SK-N-SH treated with all-trans-retinoic acid at 6 μM for 48 hours (cell line): ENCODE measurements around the gene MLIP.
"Not testable (repeated sequence)": the region's sequence is repeated elsewhere in the genome, so short reads cannot be mapped to it uniquely, and the experiment has no call there.

Experiments used
- ATAC-seq: fragments of 200-7000 bp; cut with Tn5 transposase; 3 replicates; pipeline ENCODE4 v1.9.1; 2020; ENCODE audit warnings: mild to moderate bottlenecking, moderate library complexity
- ARNTL ChIP-seq: fragments of 450-650 bp; formaldehyde crosslinking; IDR thresholded peaks from 2 replicates; pipeline ENCODE4 v1.5.0; 2020; ENCODE audit warnings: low read depth, mild to moderate bottlenecking, moderate library complexity, borderline replicate concordance
- BACH2 ChIP-seq: fragments of 250-450 bp; sonication (Bioruptor Pico); IDR thresholded peaks from 2 replicates; pipeline ENCODE4 v1.9.0; 2021; ENCODE audit warnings: mild to moderate bottlenecking, borderline replicate concordance
- CSDC2 ChIP-seq: fragments of 250-450 bp; sonication (Bioruptor Pico); IDR thresholded peaks from 2 replicates; pipeline ENCODE4 v1.5.0; 2020; ENCODE audit warnings: mild to moderate bottlenecking, moderate library complexity
- ESRRG ChIP-seq: fragments of 250-450 bp; sonication (Bioruptor Pico); IDR thresholded peaks from 2 replicates; pipeline ENCODE4 v1.6.1; 2021; ENCODE audit warnings: mild to moderate bottlenecking
- GLIS3 ChIP-seq: fragments of 250-450 bp; sonication (Bioruptor Pico); IDR thresholded peaks from 2 replicates; pipeline ENCODE4 v1.5.0; 2020; ENCODE audit warnings: mild to moderate bottlenecking, moderate library complexity
- ISL1 ChIP-seq: fragments of 250-450 bp; sonication (Bioruptor Pico); IDR thresholded peaks from 2 replicates; pipeline ENCODE4 v2.1.2; 2022; ENCODE audit warnings: mild to moderate bottlenecking, moderate library complexity
- OSR1 ChIP-seq: fragments of 250-450 bp; sonication (Bioruptor Pico); IDR thresholded peaks from 2 replicates; pipeline ENCODE4 v1.8.0; 2022; ENCODE audit warnings: moderate library complexity, mild to moderate bottlenecking, inconsistent platforms
- PPARA ChIP-seq: fragments of 250-450 bp; sonication (Bioruptor Pico); IDR thresholded peaks from 2 replicates; pipeline ENCODE4 v1.5.0; 2020; ENCODE audit warnings: mild to moderate bottlenecking, borderline replicate concordance
- RARB ChIP-seq: fragments of 250-450 bp; sonication (Bioruptor Pico); IDR thresholded peaks from 2 replicates; pipeline ENCODE4 v1.8.0; 2021; ENCODE audit warnings: mild to moderate bottlenecking, moderate library complexity
- SNAI2 ChIP-seq: fragments of 250-450 bp; sonication (Bioruptor Pico); IDR thresholded peaks from 2 replicates; pipeline ENCODE4 v1.5.0; 2020; ENCODE audit warnings: mild to moderate bottlenecking, moderate library complexity
- TOX ChIP-seq: fragments of 250-450 bp; sonication (Bioruptor Pico); IDR thresholded peaks from 2 replicates; pipeline ENCODE4 v1.8.0; 2021; ENCODE audit warnings: mild to moderate bottlenecking, moderate library complexity, borderline replicate concordance
- ZC3H10 ChIP-seq: fragments of 250-450 bp; sonication (Bioruptor Pico); IDR thresholded peaks from 2 replicates; pipeline ENCODE4 v1.5.1; 2021; ENCODE audit warnings: mild to moderate bottlenecking, moderate library complexity
- ZFP3 ChIP-seq: fragments of 250-450 bp; sonication (Bioruptor Pico); IDR thresholded peaks from 2 replicates; pipeline ENCODE4 v1.5.0; 2020; ENCODE audit warnings: mild to moderate bottlenecking, moderate library complexity
- ZFP30 ChIP-seq: fragments of 450-650 bp; formaldehyde crosslinking; IDR thresholded peaks from 2 replicates; pipeline ENCODE4 v1.5.0; 2022; ENCODE audit warnings: mild to moderate bottlenecking, moderate library complexity
- ZNF565 ChIP-seq: fragments of 450-650 bp; formaldehyde crosslinking; conservative IDR thresholded peaks from 2 replicates; pipeline ENCODE4 v1.5.0; 2020; ENCODE audit warnings: low read depth, mild to moderate bottlenecking, moderate library complexity
- ZNF70 ChIP-seq: fragments of 450-650 bp; formaldehyde crosslinking; IDR thresholded peaks from 2 replicates; pipeline ENCODE4 v1.5.0; 2020; ENCODE audit warnings: mild to moderate bottlenecking, moderate library complexity
- ZNF8 ChIP-seq: fragments of 450-650 bp; formaldehyde crosslinking; IDR thresholded peaks from 2 replicates; pipeline ENCODE4 v1.5.0; 2020; ENCODE audit warnings: mild to moderate bottlenecking, moderate library complexity
- TF ChIP-seq, protein P1 (sequence below): fragments of 250-450 bp; sonication (Bioruptor Pico); IDR thresholded peaks from 2 replicates; pipeline ENCODE4 v1.8.0; 2021; ENCODE audit warnings: low read depth, mild to moderate bottlenecking, moderate library complexity, borderline replicate concordance
- TF ChIP-seq, protein P2 (sequence below): fragments of 250-450 bp; sonication (Bioruptor Pico); IDR thresholded peaks from 2 replicates; pipeline ENCODE4 v1.8.0; 2020; ENCODE audit warnings: mild to moderate bottlenecking, moderate library complexity, borderline replicate concordance
- TF ChIP-seq, protein P3 (sequence below): fragments of 250-450 bp; sonication (Bioruptor Pico); IDR thresholded peaks from 2 replicates; pipeline ENCODE4 v1.5.0; 2020; ENCODE audit warnings: mild to moderate bottlenecking, moderate library complexity

Gene MLIP

DNA sequence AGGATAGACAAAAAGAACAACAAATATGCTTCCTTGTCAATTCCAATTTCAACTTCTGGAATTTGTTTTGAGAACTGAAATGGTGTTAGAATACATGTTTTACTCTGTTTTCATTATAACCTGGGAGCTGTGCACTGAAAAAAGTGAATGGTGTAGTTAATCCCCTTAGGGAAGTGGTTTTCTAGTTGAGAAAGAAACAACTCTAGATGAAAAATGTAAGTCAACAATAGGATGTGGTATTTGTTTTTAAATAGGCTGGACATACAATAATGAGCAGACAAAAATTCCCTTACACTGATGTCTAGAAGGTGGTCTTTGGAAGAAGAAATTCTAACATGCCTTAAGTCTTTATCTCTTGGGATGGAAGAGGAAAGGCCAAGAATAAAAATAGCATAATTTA, 137.1 kb downstream of the MLIP start:
- no peak for ATAC-seq

DNA sequence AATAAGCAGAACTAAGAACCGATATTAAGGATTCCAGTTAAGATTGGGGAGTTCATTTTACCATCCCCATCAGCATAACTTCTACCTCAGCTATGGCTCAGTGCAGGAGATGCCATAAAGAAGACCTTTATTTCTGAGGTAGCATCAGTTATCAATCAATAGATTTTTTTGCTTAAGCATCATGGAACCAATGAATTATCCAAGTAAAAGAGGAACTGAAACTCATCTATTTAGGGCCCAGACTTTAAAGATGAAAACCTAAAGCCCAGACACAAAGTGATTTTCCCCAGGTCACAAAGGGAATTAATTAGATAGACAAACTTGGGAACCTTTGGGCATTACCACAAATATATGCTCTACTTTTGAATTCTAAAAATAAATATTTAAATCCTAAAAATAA, 137.8 kb downstream of the MLIP start:
- ATAC-seq: no peak
- TF ChIP-seq SNAI2 (no peak), GLIS3 (CRISPR knock-in tag) (no peak), ZNF8 (no peak)
- TF ChIP-seq, protein P1, sequence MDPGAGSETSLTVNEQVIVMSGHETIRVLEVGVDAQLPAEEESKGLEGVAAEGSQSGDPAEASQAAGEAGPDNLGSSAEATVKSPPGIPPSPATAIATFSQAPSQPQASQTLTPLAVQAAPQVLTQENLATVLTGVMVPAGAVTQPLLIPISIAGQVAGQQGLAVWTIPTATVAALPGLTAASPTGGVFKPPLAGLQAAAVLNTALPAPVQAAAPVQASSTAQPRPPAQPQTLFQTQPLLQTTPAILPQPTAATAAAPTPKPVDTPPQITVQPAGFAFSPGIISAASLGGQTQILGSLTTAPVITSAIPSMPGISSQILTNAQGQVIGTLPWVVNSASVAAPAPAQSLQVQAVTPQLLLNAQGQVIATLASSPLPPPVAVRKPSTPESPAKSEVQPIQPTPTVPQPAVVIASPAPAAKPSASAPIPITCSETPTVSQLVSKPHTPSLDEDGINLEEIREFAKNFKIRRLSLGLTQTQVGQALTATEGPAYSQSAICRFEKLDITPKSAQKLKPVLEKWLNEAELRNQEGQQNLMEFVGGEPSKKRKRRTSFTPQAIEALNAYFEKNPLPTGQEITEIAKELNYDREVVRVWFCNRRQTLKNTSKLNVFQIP (CRISPR knock-in tag): no peak

More for the DNA sequence above, 137.1 kb downstream of the MLIP start:
- TF ChIP-seq BACH2 (CRISPR knock-in tag): no peak
- TF ChIP-seq SNAI2: no peak
- TF ChIP-seq TOX (CRISPR knock-in tag): no peak
- TF ChIP-seq, protein P1 (CRISPR knock-in tag): no peak
- TF ChIP-seq ZNF70 (CRISPR knock-in tag): no peak
- TF ChIP-seq ARNTL (CRISPR knock-in tag): no peak
- TF ChIP-seq ESRRG (CRISPR knock-in tag): no peak
- TF ChIP-seq ISL1 (CRISPR knock-in tag): no peak
- TF ChIP-seq PPARA (CRISPR knock-in tag): no peak
- TF ChIP-seq ZC3H10 (CRISPR knock-in tag): no peak
- no peak for TF ChIP-seq GLIS3 (CRISPR knock-in tag)
- no peak for TF ChIP-seq OSR1 (CRISPR knock-in tag)
- no peak for TF ChIP-seq ZNF8
- TF ChIP-seq, protein P2, sequence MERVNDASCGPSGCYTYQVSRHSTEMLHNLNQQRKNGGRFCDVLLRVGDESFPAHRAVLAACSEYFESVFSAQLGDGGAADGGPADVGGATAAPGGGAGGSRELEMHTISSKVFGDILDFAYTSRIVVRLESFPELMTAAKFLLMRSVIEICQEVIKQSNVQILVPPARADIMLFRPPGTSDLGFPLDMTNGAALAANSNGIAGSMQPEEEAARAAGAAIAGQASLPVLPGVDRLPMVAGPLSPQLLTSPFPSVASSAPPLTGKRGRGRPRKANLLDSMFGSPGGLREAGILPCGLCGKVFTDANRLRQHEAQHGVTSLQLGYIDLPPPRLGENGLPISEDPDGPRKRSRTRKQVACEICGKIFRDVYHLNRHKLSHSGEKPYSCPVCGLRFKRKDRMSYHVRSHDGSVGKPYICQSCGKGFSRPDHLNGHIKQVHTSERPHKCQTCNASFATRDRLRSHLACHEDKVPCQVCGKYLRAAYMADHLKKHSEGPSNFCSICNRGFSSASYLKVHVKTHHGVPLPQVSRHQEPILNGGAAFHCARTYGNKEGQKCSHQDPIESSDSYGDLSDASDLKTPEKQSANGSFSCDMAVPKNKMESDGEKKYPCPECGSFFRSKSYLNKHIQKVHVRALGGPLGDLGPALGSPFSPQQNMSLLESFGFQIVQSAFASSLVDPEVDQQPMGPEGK (CRISPR knock-in tag): no peak
- no peak for TF ChIP-seq ZNF565 (CRISPR knock-in tag)
- no peak for TF ChIP-seq RARB (CRISPR knock-in tag)
- no peak for TF ChIP-seq CSDC2 (CRISPR knock-in tag)
- no peak for TF ChIP-seq ZFP30

DNA sequence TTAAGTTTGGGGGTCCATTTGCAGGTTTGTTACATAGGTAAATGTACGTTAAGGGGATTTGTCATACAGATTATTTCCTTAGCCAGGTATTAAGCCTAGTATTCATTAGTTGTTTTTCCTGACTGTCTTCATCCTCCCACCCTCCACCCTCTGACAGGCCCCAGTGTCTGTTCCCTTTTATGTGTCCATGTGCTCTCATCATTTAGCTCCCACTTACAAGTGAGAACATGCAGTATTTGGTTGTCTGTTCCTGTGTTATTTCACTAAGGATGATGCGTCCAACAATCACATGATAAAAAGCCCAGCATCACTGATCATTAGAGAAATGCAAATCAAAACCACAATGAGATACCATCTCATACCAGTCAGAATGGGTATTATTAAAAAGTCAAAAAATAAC, 138.6 kb downstream of the MLIP start:
- ATAC-seq: not testable (repeated sequence)

DNA sequence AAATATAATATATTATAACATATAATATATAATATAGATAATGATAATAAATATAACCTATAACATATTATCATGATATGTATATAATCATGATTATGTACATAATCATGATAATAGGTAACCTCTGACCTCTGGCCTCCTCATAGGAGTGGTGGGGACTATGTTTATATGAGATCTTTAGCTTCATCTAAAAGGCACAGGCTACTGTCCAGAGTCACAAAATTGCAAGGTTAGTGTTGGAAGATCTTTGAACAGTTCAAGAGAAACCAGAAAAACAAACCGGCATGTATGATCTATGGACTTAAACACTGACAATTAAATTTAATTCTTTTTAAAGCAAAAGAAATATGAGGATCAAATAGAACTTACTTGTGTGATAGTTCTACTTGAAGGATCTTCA, 141.3 kb downstream of the MLIP start:
- ATAC-seq: no peak
- TF ChIP-seq ZNF565 (CRISPR knock-in tag) (no peak), ZFP30 (no peak), ARNTL (CRISPR knock-in tag) (no peak), GLIS3 (CRISPR knock-in tag) (no peak), ESRRG (CRISPR knock-in tag) (no peak), PPARA (CRISPR knock-in tag) (no peak), OSR1 (CRISPR knock-in tag) (no peak), ZFP3 (CRISPR knock-in tag) (no peak), RARB (CRISPR knock-in tag) (no peak), ZNF8 (no peak), BACH2 (CRISPR knock-in tag) (no peak), CSDC2 (CRISPR knock-in tag) (no peak), ISL1 (CRISPR knock-in tag) (no peak), TOX (CRISPR knock-in tag) (no peak)
- TF ChIP-seq, protein P1 (CRISPR knock-in tag): no peak
- TF ChIP-seq, protein P2 (CRISPR knock-in tag): no peak
- TF ChIP-seq, protein P3, sequence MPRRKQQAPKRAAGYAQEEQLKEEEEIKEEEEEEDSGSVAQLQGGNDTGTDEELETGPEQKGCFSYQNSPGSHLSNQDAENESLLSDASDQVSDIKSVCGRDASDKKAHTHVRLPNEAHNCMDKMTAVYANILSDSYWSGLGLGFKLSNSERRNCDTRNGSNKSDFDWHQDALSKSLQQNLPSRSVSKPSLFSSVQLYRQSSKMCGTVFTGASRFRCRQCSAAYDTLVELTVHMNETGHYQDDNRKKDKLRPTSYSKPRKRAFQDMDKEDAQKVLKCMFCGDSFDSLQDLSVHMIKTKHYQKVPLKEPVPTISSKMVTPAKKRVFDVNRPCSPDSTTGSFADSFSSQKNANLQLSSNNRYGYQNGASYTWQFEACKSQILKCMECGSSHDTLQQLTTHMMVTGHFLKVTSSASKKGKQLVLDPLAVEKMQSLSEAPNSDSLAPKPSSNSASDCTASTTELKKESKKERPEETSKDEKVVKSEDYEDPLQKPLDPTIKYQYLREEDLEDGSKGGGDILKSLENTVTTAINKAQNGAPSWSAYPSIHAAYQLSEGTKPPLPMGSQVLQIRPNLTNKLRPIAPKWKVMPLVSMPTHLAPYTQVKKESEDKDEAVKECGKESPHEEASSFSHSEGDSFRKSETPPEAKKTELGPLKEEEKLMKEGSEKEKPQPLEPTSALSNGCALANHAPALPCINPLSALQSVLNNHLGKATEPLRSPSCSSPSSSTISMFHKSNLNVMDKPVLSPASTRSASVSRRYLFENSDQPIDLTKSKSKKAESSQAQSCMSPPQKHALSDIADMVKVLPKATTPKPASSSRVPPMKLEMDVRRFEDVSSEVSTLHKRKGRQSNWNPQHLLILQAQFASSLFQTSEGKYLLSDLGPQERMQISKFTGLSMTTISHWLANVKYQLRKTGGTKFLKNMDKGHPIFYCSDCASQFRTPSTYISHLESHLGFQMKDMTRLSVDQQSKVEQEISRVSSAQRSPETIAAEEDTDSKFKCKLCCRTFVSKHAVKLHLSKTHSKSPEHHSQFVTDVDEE (CRISPR knock-in tag): no peak
